IMR-90 (cell line): ENCODE data around the gene FUT8. TPM values are rescaled to one million over a fixed set of nuclear protein-coding genes. Genes with fewer than 3 reads are reported as not detected.

Experiments used
- ATAC-seq: fragments of 200-7000 bp; cut with Tn5 transposase; 2 replicates; pipeline ENCODE4 v1.9.1; 2020; ENCODE audit warnings: low read depth, mild to moderate bottlenecking, moderate library complexity
- BruUV-seq: library from RNA; stranded (reverse); fragments of 400-500 nt; replicated peaks from 2 replicates; lab custom pipeline; 2021; lab: Mats Ljungman, UMichigan
- CTCF ChIA-PET: fragments of 300-600 bp; formaldehyde crosslinking; extraction: SDS; loops from one replicate; lab custom pipeline; 2021; ENCODE audit warnings: antibody characterized with exemption; lab: Yijun Ruan, JAX
- POLR2A ChIA-PET: fragments of 300-600 bp; sonication (Branson Sonifier 250); formaldehyde crosslinking; loops from one replicate; lab custom pipeline; 2022; ENCODE audit warnings: antibody characterized with exemption; ENCODE audit not compliant: unreplicated experiment; lab: Charles Lee
- DNase-seq: peaks from one replicate; pipeline ENCODE4 v3.0.0; 2013
- H2AFZ ChIP-seq: replicated peaks from 2 replicates; pipeline ENCODE3; 2013; ENCODE audit warnings: low read length, mild to moderate bottlenecking; ENCODE audit not compliant: poor library complexity
- H2AK5ac ChIP-seq: 2 replicates; pipeline ENCODE4 v1.6.1; 2013; ENCODE audit warnings: low read depth, low read length, inconsistent platforms
- H2AK9ac ChIP-seq: replicated peaks from 2 replicates; pipeline ENCODE3; 2013; ENCODE audit warnings: mild to moderate bottlenecking, low read depth, low read length, moderate library complexity; ENCODE audit not compliant: poor library complexity
- H2BK120ac ChIP-seq: 2 replicates; pipeline ENCODE4 v1.6.1; 2013; ENCODE audit warnings: low read depth, low read length, inconsistent platforms
- H2BK15ac ChIP-seq: 3 replicates; pipeline ENCODE4 v1.6.1; 2013; ENCODE audit warnings: low read depth, low read length, inconsistent platforms
- H2BK20ac ChIP-seq: 2 replicates; pipeline ENCODE4 v1.6.1; 2013; ENCODE audit warnings: low read depth, mild to moderate bottlenecking, inconsistent platforms, low read length, moderate library complexity
- H2BK5ac ChIP-seq: 2 replicates; pipeline ENCODE4 v1.6.1; 2013; ENCODE audit warnings: mild to moderate bottlenecking, low read depth, low read length, inconsistent platforms; ENCODE audit not compliant: poor library complexity, severe bottlenecking
- H3K14ac ChIP-seq: replicated peaks from 2 replicates; pipeline ENCODE4 v1.6.1; 2013; ENCODE audit warnings: low read depth, low read length, inconsistent platforms
- H3K18ac ChIP-seq: 2 replicates; pipeline ENCODE4 v1.6.1; 2013; ENCODE audit warnings: low read depth, low read length, control low read depth
- H3K23ac ChIP-seq: 2 replicates; pipeline ENCODE4 v1.6.1; 2013; ENCODE audit warnings: low read depth, low read length, inconsistent platforms
- H3K27ac ChIP-seq: 2 replicates; pipeline ENCODE4 v1.5.1; 2013; ENCODE audit warnings: mild to moderate bottlenecking, control low read depth, low read length; ENCODE audit not compliant: insufficient read depth
- H3K27me3 ChIP-seq: 2 replicates; pipeline ENCODE4 v1.6.1; 2013; ENCODE audit warnings: low read length; ENCODE audit not compliant: control insufficient read depth, insufficient read depth
- H3K36me3 ChIP-seq: 2 replicates; pipeline ENCODE4 v1.6.1; 2013; ENCODE audit warnings: low read length, mixed read lengths; ENCODE audit not compliant: control insufficient read depth, insufficient read depth
- H3K4ac ChIP-seq: 2 replicates; pipeline ENCODE4 v1.6.1; 2013; ENCODE audit warnings: low read depth, low read length, inconsistent platforms
- H3K4me1 ChIP-seq: 2 replicates; pipeline ENCODE4 v1.6.1; 2013; ENCODE audit warnings: low read length, mixed read lengths; ENCODE audit not compliant: control insufficient read depth, insufficient read depth
- H3K4me2 ChIP-seq: 2 replicates; pipeline ENCODE4 v1.6.1; 2013; ENCODE audit warnings: low read depth, mild to moderate bottlenecking, control low read depth, low read length, moderate library complexity
- H3K4me3 ChIP-seq: 2 replicates; pipeline ENCODE4 v1.5.1; 2013; ENCODE audit warnings: low read depth, mild to moderate bottlenecking, control low read depth, low read length, moderate library complexity; ENCODE audit not compliant: insufficient read depth
- H3K56ac ChIP-seq: 2 replicates; pipeline ENCODE4 v1.6.1; 2013; ENCODE audit warnings: low read length, inconsistent platforms; ENCODE audit not compliant: insufficient read depth; ENCODE audit errors: extremely low read depth
- H3K79me1 ChIP-seq, 2 experiments: 2 replicates each; pipeline ENCODE4 v1.6.1; 2013; ENCODE audit warnings: low read length in 2 of 2, inconsistent platforms in 1 of 2, low read depth in 1 of 2
- H3K9ac ChIP-seq: 2 replicates; pipeline ENCODE4 v1.6.1; 2013; ENCODE audit warnings: low read depth, low read length, control low read depth
- H3K9me1 ChIP-seq: 2 replicates; pipeline ENCODE4 v1.6.1; 2013; ENCODE audit warnings: low read length, inconsistent platforms; ENCODE audit not compliant: insufficient read depth
- H3K9me3 ChIP-seq: 2 replicates; pipeline ENCODE4 v1.6.1; 2013; ENCODE audit warnings: low read length; ENCODE audit not compliant: control insufficient read depth, insufficient read depth
- H4K20me1 ChIP-seq: 2 replicates; pipeline ENCODE4 v1.6.1; 2013; ENCODE audit warnings: low read length, inconsistent platforms; ENCODE audit not compliant: insufficient read depth
- H4K5ac ChIP-seq: 2 replicates; pipeline ENCODE4 v1.6.1; 2013; ENCODE audit warnings: mild to moderate bottlenecking, low read depth, low read length, control low read depth
- H4K8ac ChIP-seq, 2 experiments: 2 replicates each; pipeline ENCODE4 v1.6.1; 2013; ENCODE audit warnings: low read depth in 2 of 2, low read length in 2 of 2, control low read depth in 1 of 2, inconsistent platforms in 1 of 2
- H4K91ac ChIP-seq: 2 replicates; pipeline ENCODE4 v1.6.1; 2013; ENCODE audit warnings: low read depth, low read length, inconsistent platforms; ENCODE audit not compliant: insufficient read depth
- BHLHE40 ChIP-seq: fragments of 150-350 bp; IDR thresholded peaks from 2 replicates; pipeline ENCODE4 v1.6.1; 2016; ENCODE audit warnings: mild to moderate bottlenecking, low read depth, low read length
- CTCF ChIP-seq: conservative IDR thresholded peaks from 2 replicates; pipeline ENCODE4 v1.5.1; 2012; ENCODE audit warnings: mild to moderate bottlenecking, low read depth, low read length, improper control_type of control experiment
- MAFK ChIP-seq: IDR thresholded peaks from 2 replicates; pipeline ENCODE4 v1.6.1; 2012; ENCODE audit warnings: low read depth, low read length, improper control_type of control experiment
- MXI1 ChIP-seq: IDR thresholded peaks from 2 replicates; pipeline ENCODE4 v1.6.1; 2012; ENCODE audit warnings: low read depth, mild to moderate bottlenecking, low read length, moderate library complexity, borderline replicate concordance
- NFE2L2 ChIP-seq: fragments of 150-350 bp; IDR thresholded peaks from 2 replicates; pipeline ENCODE4 v1.6.1; 2016; ENCODE audit warnings: low read depth, mild to moderate bottlenecking, low read length
- POLR2A ChIP-seq: IDR thresholded peaks from 2 replicates; pipeline ENCODE4 v1.6.1; 2012; ENCODE audit warnings: mild to moderate bottlenecking, low read depth, low read length
- SMC3 ChIP-seq: fragments of 150-350 bp; IDR thresholded peaks from 2 replicates; pipeline ENCODE4 v1.6.1; 2016; ENCODE audit warnings: low read depth, mild to moderate bottlenecking, antibody characterized with exemption, low read length, moderate library complexity
- USF2 ChIP-seq: fragments of 150-350 bp; IDR thresholded peaks from 2 replicates; pipeline ENCODE4 v1.6.1; 2017; ENCODE audit warnings: mild to moderate bottlenecking, antibody characterized with exemption, low read length, low read depth
- dilution Hi-C: fragments of 300-500 bp; cut with HindIII; formaldehyde crosslinking; loops from one replicate; pipeline ENCODE4 v1.14.3; 2018; ENCODE audit warnings: low sequenced_read_pairs; ENCODE audit not compliant: unreplicated experiment
- in situ Hi-C: fragments of 300-500 bp; cut with MboI; formaldehyde crosslinking; loops from 3 replicates; pipeline ENCODE4 v1.14.3; 2019; ENCODE audit warnings: low sequenced_read_pairs, inconsistent platforms, mixed read lengths
- intact Hi-C: fragments of 100-400 bp; cut with micrococcal nuclease; formaldehyde crosslinking; loops from 2 replicates; pipeline ENCODE4 v1.10.0; 2022
- polyA plus RNA-seq, 3 experiments: library from polyadenylated mRNA; depleted of rRNA; stranded (reverse); fragments of >200 nt; gene quantifications; 2 replicates each; pipeline ENCODE4 v1.2.3, GENCODE V29; 2012; ENCODE audit warnings: low replicate concordance in 1 of 3
- total RNA-seq: library from RNA; depleted of rRNA; stranded (reverse); fragments of >200 nt; gene quantifications from 2 replicates; pipeline ENCODE4 v1.2.3, GENCODE V29; 2012

Gene FUT8
- total and polyA plus RNA-seq, 2 of the 4 experiments (the other 2 are of a cell fraction): 15.6 to 72.9 TPM

- Histone ChIP-seq H3K27ac (no peak overlapping the region), H3K23ac (no peak overlapping the region), H3K4me2 (no peak overlapping the region), H3K27me3 (no peaks in the 10 kb centered on the region), H3K79me1 (peaks cover 0 to 3% of the 10 kb centered on the region in 2 experiments; a peak in 2 of 4 replicates), H3K9ac (no peak overlapping the region), H3K4me3 (no peak overlapping the region), H4K91ac (no peak overlapping the region), H3K4me1 (no peaks in the 10 kb centered on the region), H2AK5ac (no peak overlapping the region), H3K56ac (no peak overlapping the region), H3K36me3 (no peaks in the 10 kb centered on the region), H4K5ac (no peak overlapping the region), H3K4ac (no peak overlapping the region), H3K18ac (no peak overlapping the region), H3K9me1 (no peaks in the 10 kb centered on the region), H3K9me3 (no peaks in the 10 kb centered on the region), H2BK120ac (no peak overlapping the region), H2BK5ac (no peak overlapping the region), H2BK20ac (no peak overlapping the region), H2AK9ac (no peak overlapping the region), H4K8ac (no peak overlapping the region), H4K20me1 (peaks cover 4% of the 10 kb centered on the region; the same call in 1 of the 2 replicates), H2BK15ac (no peak overlapping the region), H3K14ac (no peak overlapping the region), H2AFZ (no peak overlapping the region)
- ATAC-seq (no peak), DNase-seq (no peak)
- BruUV-seq: no TSS peak
- no peak for TF ChIP-seq POLR2A
- no peak for TF ChIP-seq MXI1
- no peak for TF ChIP-seq SMC3
- no peak for TF ChIP-seq BHLHE40
- TF ChIP-seq USF2: no peak
- TF ChIP-seq MAFK: no peak
- no peak for TF ChIP-seq NFE2L2
- TF ChIP-seq CTCF: no peak
- intact Hi-C loops (loop anchor here (2.0 to 10.0 kb wide), 2 partner anchors 350 to 440 kb away; no protein-coding TSS in a partner anchor), dilution Hi-C loops (no loop called here), in situ Hi-C loops (loop anchor here (25.0 kb wide), 1 partner anchor 442 kb away; no protein-coding TSS in a partner anchor)
- POLR2A ChIA-PET: no interaction called here
- CTCF ChIA-PET: no interaction called here
These were observed 192.0 kb downstream of the FUT8 start for GRCh38 chr14:65604535-65604934.
